Islet of Langerhans (tissue), 1 donor: ENCODE data around the gene CCDC197.

Experiments used
- FAIRE-seq: peaks from one replicate; lab custom pipeline; 2011; peaks lifted over from hg19 to GRCh38; lab: Jason Lieb, UNC

The CCDC197 gene

GRCh38 chr14:93961620-93962019 is 35.5 kb upstream of the CCDC197 start:
- FAIRE-seq = no peak

GRCh38 chr14:93962701-93963601 is 34.1 kb upstream of the CCDC197 start:
- FAIRE-seq = no peak

GRCh38 chr14:93963692-93964091 is 33.4 kb upstream of the CCDC197 start:
- FAIRE-seq = no peak

GRCh38 chr14:93964281-93964680 is 32.8 kb upstream of the CCDC197 start:
- no peak for FAIRE-seq

GRCh38 chr14:93964820-93965286 is 32.2 kb upstream of the CCDC197 start:
- no peak for FAIRE-seq

- FAIRE-seq = no peak
Measured at GRCh38 chr14:93965287-93965821, 31.7 kb upstream of the CCDC197 start.

GRCh38 chr14:93965946-93966474 is 31.1 kb upstream of the CCDC197 start:
- no peak for FAIRE-seq

GRCh38 chr14:93967637-93968250 is 29.4 kb upstream of the CCDC197 start:
- no peak for FAIRE-seq

GRCh38 chr14:93969082-93969828 is 27.8 kb upstream of the CCDC197 start:
- no peak for FAIRE-seq

GRCh38 chr14:93970585-93970964 is 26.5 kb upstream of the CCDC197 start:
- no peak for FAIRE-seq

- FAIRE-seq = no peak
Measured at GRCh38 chr14:93970965-93971634, 26.0 kb upstream of the CCDC197 start.

- no peak for FAIRE-seq
Measured at GRCh38 chr14:93971635-93972027, 25.5 kb upstream of the CCDC197 start.

GRCh38 chr14:93972618-93973205 is 24.4 kb upstream of the CCDC197 start:
- FAIRE-seq = no peak

- FAIRE-seq = no peak
Measured at GRCh38 chr14:93973607-93974006, 23.5 kb upstream of the CCDC197 start.

- FAIRE-seq = no peak
Measured at GRCh38 chr14:93974299-93974698, 22.8 kb upstream of the CCDC197 start.

GRCh38 chr14:93974833-93975232 is 22.3 kb upstream of the CCDC197 start:
- FAIRE-seq = no peak

- FAIRE-seq = no peak
Measured at GRCh38 chr14:93975791-93976476, 21.2 kb upstream of the CCDC197 start.

GRCh38 chr14:93976477-93977057 is 20.5 kb upstream of the CCDC197 start, which contains the start of gene ASB2:
ASB2 (minus strand) TSS chr14:93976570; CDS start chr14:93964539, 12,031 bp downstream.
- FAIRE-seq = no peak

- no peak for FAIRE-seq
Measured at GRCh38 chr14:93977171-93977570, 19.9 kb upstream of the CCDC197 start.
